PC-9 (cell line): Measurements from ENCODE around the gene NF1. TPM values are rescaled to one million over a fixed set of nuclear protein-coding genes. Genes with fewer than 3 reads are reported as not detected.

Source experiments
- BruUV-seq: library from RNA; stranded (reverse); fragments of 400-500 nt; replicated peaks from 2 replicates; lab custom pipeline; 2021; lab: Mats Ljungman, UMichigan
- CTCF ChIA-PET: fragments of 300-600 bp; sonication (Branson Sonifier 250); formaldehyde crosslinking; loops from one replicate; lab custom pipeline; 2022; ENCODE audit warnings: antibody characterized with exemption; lab: Charles Lee
- POLR2A ChIA-PET: fragments of 300-600 bp; sonication (Branson Sonifier 250); formaldehyde crosslinking; loops from one replicate; lab custom pipeline; 2022; ENCODE audit warnings: antibody characterized with exemption; ENCODE audit not compliant: unreplicated experiment; lab: Charles Lee
- DNase-seq, 2 experiments: peaks; one replicate each; pipeline versions ENCODE4 v3.0.0 to v3.0.0-alpha.2; 2015 to 2022; ENCODE audit warnings: mixed read lengths in 1 of 2
- H2AFZ ChIP-seq: fragments of 200-600 bp; sonication (generic); 2 replicates; pipeline ENCODE4 v1.8.1; 2017; ENCODE audit warnings: antibody characterized with exemption
- H3F3A ChIP-seq: fragments of 200-600 bp; sonication (generic); 2 replicates; pipeline ENCODE4 v1.8.1; 2017; ENCODE audit warnings: antibody characterized with exemption, mild to moderate bottlenecking, low read depth; ENCODE audit not compliant: insufficient read depth
- H3K27ac ChIP-seq: fragments of 200-600 bp; sonication (generic); 2 replicates; pipeline ENCODE4 v1.6.1; 2016; ENCODE audit warnings: mixed run types
- H3K27me3 ChIP-seq: fragments of 200-600 bp; sonication (generic); 2 replicates; pipeline ENCODE4 v1.6.1; 2016; ENCODE audit warnings: low read depth, mixed run types; ENCODE audit not compliant: insufficient read depth
- H3K36me3 ChIP-seq: fragments of 200-600 bp; sonication (generic); 2 replicates; pipeline ENCODE4 v1.6.1; 2016; ENCODE audit warnings: low read depth, mixed run types
- H3K4me1 ChIP-seq: fragments of 200-600 bp; sonication (generic); replicated peaks from 2 replicates; pipeline ENCODE4 v1.6.1; 2016; ENCODE audit warnings: mixed run types; ENCODE audit not compliant: insufficient read depth
- H3K4me2 ChIP-seq: fragments of 200-600 bp; sonication (generic); 2 replicates; pipeline ENCODE4 v1.6.1; 2017; ENCODE audit warnings: mixed run types
- H3K4me3 ChIP-seq: fragments of 200-600 bp; sonication (generic); 2 replicates; pipeline ENCODE4 v1.6.1; 2016; ENCODE audit warnings: mixed run types
- H3K79me2 ChIP-seq: fragments of 200-600 bp; sonication (generic); 2 replicates; pipeline ENCODE4 v1.6.1; 2017; ENCODE audit warnings: low read depth, mixed run types
- H3K9me2 ChIP-seq: fragments of 200-600 bp; sonication (generic); 2 replicates; pipeline ENCODE4 v1.8.1; 2017; ENCODE audit warnings: mild to moderate bottlenecking; ENCODE audit not compliant: insufficient read depth
- H3K9me3 ChIP-seq: fragments of 200-600 bp; sonication (generic); 2 replicates; pipeline ENCODE4 v1.8.1; 2016; ENCODE audit warnings: low read depth; ENCODE audit not compliant: insufficient read depth
- H4K20me1 ChIP-seq: fragments of 200-600 bp; sonication (generic); 2 replicates; pipeline ENCODE4 v1.8.1; 2017; ENCODE audit not compliant: insufficient read depth
- EZH2 ChIP-seq: fragments of 200-600 bp; sonication (generic); IDR thresholded peaks from 2 replicates; pipeline ENCODE4 v1.8.0; 2017; ENCODE audit warnings: antibody characterized with exemption, low read depth
- intact Hi-C: fragments of 100-400 bp; cut with micrococcal nuclease; formaldehyde crosslinking; loops from one replicate; pipeline ENCODE4 v1.10.0; 2022; ENCODE audit not compliant: unreplicated experiment
- total RNA-seq: library from RNA; stranded (reverse); gene quantifications from 2 replicates; pipeline ENCODE4 v1.2.3, GENCODE V29; 2021
- TF ChIP-seq, protein P1 (sequence below): fragments of 200-600 bp; sonication (generic); conservative IDR thresholded peaks from 2 replicates; pipeline ENCODE4 v1.6.1; 2017; ENCODE audit warnings: mixed run types, antibody characterized with exemption, mild to moderate bottlenecking, moderate library complexity

NF1 gene
- total RNA-seq, 1 experiment from 2014 or later = 61.0 TPM

- CTCF ChIA-PET = no interaction called here
- intact Hi-C loops = no loop called here
- Histone ChIP-seq H3K27me3 (no peaks in the 10 kb centered on the region), H3K4me2 (no peak overlapping the region), H3K27ac (no peak overlapping the region), H3K4me1 (no peaks in the 10 kb centered on the region), H2AFZ (no peak overlapping the region), H3K79me2 (peaks cover 57% of the 10 kb centered on the region), H3K4me3 (no peak overlapping the region), H3K9me3 (no peaks in the 10 kb centered on the region; the same call in 1 of the 2 replicates), H4K20me1 (peaks cover 16% of the 10 kb centered on the region), H3F3A (no peaks in the 10 kb centered on the region), H3K36me3 (0 out of 2 replicates have a peak, but pooled peaks cover 8% of the 10 kb centered on the region), H3K9me2 (no peaks in the 10 kb centered on the region)
- no TSS peak for BruUV-seq
- no peak for TF ChIP-seq EZH2
- TF ChIP-seq, protein P1, sequence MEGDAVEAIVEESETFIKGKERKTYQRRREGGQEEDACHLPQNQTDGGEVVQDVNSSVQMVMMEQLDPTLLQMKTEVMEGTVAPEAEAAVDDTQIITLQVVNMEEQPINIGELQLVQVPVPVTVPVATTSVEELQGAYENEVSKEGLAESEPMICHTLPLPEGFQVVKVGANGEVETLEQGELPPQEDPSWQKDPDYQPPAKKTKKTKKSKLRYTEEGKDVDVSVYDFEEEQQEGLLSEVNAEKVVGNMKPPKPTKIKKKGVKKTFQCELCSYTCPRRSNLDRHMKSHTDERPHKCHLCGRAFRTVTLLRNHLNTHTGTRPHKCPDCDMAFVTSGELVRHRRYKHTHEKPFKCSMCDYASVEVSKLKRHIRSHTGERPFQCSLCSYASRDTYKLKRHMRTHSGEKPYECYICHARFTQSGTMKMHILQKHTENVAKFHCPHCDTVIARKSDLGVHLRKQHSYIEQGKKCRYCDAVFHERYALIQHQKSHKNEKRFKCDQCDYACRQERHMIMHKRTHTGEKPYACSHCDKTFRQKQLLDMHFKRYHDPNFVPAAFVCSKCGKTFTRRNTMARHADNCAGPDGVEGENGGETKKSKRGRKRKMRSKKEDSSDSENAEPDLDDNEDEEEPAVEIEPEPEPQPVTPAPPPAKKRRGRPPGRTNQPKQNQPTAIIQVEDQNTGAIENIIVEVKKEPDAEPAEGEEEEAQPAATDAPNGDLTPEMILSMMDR = no peak
- DNase-seq = no peak
- POLR2A ChIA-PET = no interaction called here
Observed at GRCh38 chr17:31114956-31115555, 20.3 kb downstream of the NF1 start.

DNA sequence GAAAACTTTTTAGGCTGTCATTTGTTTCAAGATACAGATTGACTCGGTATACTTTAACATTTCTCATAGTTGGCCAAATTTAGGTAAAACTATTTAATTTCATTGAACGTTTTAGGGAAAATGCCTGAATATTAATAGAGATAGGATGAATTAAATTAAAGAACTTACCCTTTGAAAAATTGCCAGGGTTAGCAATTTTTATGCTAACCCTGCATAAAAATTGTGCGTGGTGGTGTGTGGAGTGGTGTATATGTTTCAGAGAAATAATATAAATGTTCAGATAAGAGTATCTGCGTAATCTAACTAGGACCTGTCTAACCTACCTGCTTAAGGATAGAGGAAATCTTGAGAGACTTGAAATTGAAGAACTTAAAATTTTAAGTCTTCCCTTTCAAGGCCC is 21.4 kb downstream of the NF1 start:
- ChIA-PET CTCF (no interaction called here), POLR2A (no interaction called here)
- peaks cover 59% of the 10 kb centered on the region for H3K79me2 ChIP-seq
- no peak for DNase-seq
- peaks cover 18% of the 10 kb centered on the region for H4K20me1 ChIP-seq
- H2AFZ ChIP-seq = no peak overlapping the region
- no peak overlapping the region for H3K27ac ChIP-seq
- H3K4me1 ChIP-seq = no peaks in the 10 kb centered on the region
- no TSS peak for BruUV-seq
- H3K4me3 ChIP-seq = no peak overlapping the region
- TF ChIP-seq EZH2 = no peak
- TF ChIP-seq, protein P1 = no peak
- H3K27me3 ChIP-seq = no peaks in the 10 kb centered on the region
- 0 out of 2 replicates have a peak, but pooled peaks cover 7% of the 10 kb centered on the region for H3K36me3 ChIP-seq
- H3K4me2 ChIP-seq = no peak overlapping the region
- no peaks in the 10 kb centered on the region; the same call in 1 of the 2 replicates for H3K9me3 ChIP-seq
- intact Hi-C loops = no loop called here
- H3F3A ChIP-seq = no peaks in the 10 kb centered on the region
- no peaks in the 10 kb centered on the region for H3K9me2 ChIP-seq

- DNase-seq = no peak
- no peaks in the 10 kb centered on the region for H3K36me3 ChIP-seq
- no peak overlapping the region for H3K4me3 ChIP-seq
- H4K20me1 ChIP-seq = peaks cover 35% of the 10 kb centered on the region
- no TSS peak for BruUV-seq
- no peak overlapping the region for H3K4me2 ChIP-seq
- TF ChIP-seq, protein P1 = no peak
- no peak for TF ChIP-seq EZH2
- H3F3A ChIP-seq = no peaks in the 10 kb centered on the region
- no peaks in the 10 kb centered on the region for H3K27me3 ChIP-seq
- peaks cover 4% of the 10 kb centered on the region for H3K9me3 ChIP-seq
- H3K27ac ChIP-seq = no peak overlapping the region
- no peak overlapping the region for H2AFZ ChIP-seq
- intact Hi-C loops = no loop called here
- peaks cover 87% of the 10 kb centered on the region for H3K79me2 ChIP-seq
- CTCF ChIA-PET = no interaction called here
- POLR2A ChIA-PET = no interaction called here
- no peaks in the 10 kb centered on the region for H3K9me2 ChIP-seq
- H3K4me1 ChIP-seq = no peaks in the 10 kb centered on the region
Observed at GRCh38 chr17:31122746-31123145, 28.0 kb downstream of the NF1 start.
